ENCODE results near the gene RBM19.

DNA sequence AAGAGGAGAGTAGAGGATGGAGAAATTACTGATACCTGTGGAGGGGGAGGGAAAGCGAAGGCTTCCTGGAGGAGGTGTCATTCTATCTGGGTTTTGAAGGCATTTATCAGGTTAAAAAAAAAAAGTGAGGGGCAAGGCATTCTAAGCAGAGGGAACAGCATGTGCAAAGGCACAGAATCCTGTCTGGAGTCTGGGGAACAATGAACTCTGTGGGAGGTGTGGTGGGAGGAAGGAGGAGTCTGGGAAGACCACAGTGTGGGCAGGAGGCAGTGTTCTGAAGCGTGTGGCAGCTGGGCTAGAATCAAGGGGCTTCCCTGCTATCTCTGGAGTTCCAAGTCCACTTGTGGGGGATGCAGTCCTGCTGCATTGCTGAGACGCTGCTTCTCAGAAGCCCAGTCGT lies 123.4 kb downstream of the RBM19 start:
- TF ChIP-seq POLR2A (IDR thresholded peaks at IDR 0.05; ENCODE audit: low read length) = no peak
- TF ChIP-seq, protein P1, sequence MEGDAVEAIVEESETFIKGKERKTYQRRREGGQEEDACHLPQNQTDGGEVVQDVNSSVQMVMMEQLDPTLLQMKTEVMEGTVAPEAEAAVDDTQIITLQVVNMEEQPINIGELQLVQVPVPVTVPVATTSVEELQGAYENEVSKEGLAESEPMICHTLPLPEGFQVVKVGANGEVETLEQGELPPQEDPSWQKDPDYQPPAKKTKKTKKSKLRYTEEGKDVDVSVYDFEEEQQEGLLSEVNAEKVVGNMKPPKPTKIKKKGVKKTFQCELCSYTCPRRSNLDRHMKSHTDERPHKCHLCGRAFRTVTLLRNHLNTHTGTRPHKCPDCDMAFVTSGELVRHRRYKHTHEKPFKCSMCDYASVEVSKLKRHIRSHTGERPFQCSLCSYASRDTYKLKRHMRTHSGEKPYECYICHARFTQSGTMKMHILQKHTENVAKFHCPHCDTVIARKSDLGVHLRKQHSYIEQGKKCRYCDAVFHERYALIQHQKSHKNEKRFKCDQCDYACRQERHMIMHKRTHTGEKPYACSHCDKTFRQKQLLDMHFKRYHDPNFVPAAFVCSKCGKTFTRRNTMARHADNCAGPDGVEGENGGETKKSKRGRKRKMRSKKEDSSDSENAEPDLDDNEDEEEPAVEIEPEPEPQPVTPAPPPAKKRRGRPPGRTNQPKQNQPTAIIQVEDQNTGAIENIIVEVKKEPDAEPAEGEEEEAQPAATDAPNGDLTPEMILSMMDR (IDR thresholded peaks at IDR 0.05) = no peak
- no peak for TF ChIP-seq SREBF2 (IDR thresholded peaks at IDR 0.05)
- TF ChIP-seq, protein P2, sequence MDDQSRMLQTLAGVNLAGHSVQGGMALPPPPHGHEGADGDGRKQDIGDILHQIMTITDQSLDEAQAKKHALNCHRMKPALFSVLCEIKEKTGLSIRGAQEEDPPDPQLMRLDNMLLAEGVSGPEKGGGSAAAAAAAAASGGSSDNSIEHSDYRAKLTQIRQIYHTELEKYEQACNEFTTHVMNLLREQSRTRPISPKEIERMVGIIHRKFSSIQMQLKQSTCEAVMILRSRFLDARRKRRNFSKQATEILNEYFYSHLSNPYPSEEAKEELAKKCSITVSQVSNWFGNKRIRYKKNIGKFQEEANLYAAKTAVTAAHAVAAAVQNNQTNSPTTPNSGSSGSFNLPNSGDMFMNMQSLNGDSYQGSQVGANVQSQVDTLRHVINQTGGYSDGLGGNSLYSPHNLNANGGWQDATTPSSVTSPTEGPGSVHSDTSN (IDR thresholded peaks at IDR 0.05) = no peak
- TF ChIP-seq FOSL2 (IDR thresholded peaks at IDR 0.05) = no peak
- TF ChIP-seq FOSL2 (CRISPR knock-in tag; IDR thresholded peaks at IDR 0.05) = no peak

Measured in A549 (cell line).